Measurements from ENCODE around the gene MEX3C.

MEX3C gene

GRCh38 chr18:51191128-51191717 is 6.3 kb downstream of the MEX3C start:
- TF ChIP-seq ZFX (IDR thresholded peaks at IDR 0.05; ENCODE audit: borderline replicate concordance), result no peak
- TF ChIP-seq CTCF (IDR thresholded peaks at IDR 0.05), result no peak
- H3K27ac ChIP-seq, result no peak overlapping the region

GRCh38 chr18:51190000-51190399 is 7.5 kb downstream of the MEX3C start:
- H3K27ac ChIP-seq, result no peak overlapping the region
- no peak for TF ChIP-seq CTCF (IDR thresholded peaks at IDR 0.05)
- TF ChIP-seq ZFX (IDR thresholded peaks at IDR 0.05; ENCODE audit: borderline replicate concordance), result no peak

- H3K27ac ChIP-seq, result no peak overlapping the region
These were observed 9.3 kb downstream of the MEX3C start for GRCh38 chr18:51188024-51188701.

GRCh38 chr18:51185075-51185474 is 12.4 kb downstream of the MEX3C start:
- no peak overlapping the region for H3K27ac ChIP-seq
- TF ChIP-seq CTCF (IDR thresholded peaks at IDR 0.05) (no peak), ZFX (IDR thresholded peaks at IDR 0.05; ENCODE audit: borderline replicate concordance) (no peak)

More at GRCh38 chr18:51188024-51188701, 9.3 kb downstream of the MEX3C start:
- TF ChIP-seq CTCF (IDR thresholded peaks at IDR 0.05) (no peak), ZFX (IDR thresholded peaks at IDR 0.05; ENCODE audit: borderline replicate concordance) (no peak)

- H3K27ac ChIP-seq, result no peak overlapping the region
- TF ChIP-seq ZFX (IDR thresholded peaks at IDR 0.05; ENCODE audit: borderline replicate concordance) (no peak), CTCF (IDR thresholded peaks at IDR 0.05) (no peak)
These were observed 13.4 kb downstream of the MEX3C start for GRCh38 chr18:51184091-51184457.

- H3K27ac ChIP-seq, result no peak overlapping the region
These were observed 13.9 kb downstream of the MEX3C start for GRCh38 chr18:51183372-51184090.

More at GRCh38 chr18:51183372-51184090, 13.9 kb downstream of the MEX3C start:
- no peak for TF ChIP-seq ZFX (IDR thresholded peaks at IDR 0.05; ENCODE audit: borderline replicate concordance)
- TF ChIP-seq CTCF (IDR thresholded peaks at IDR 0.05), result no peak
